Nephron (organoid): Measurements from ENCODE around the gene C1QTNF4.

Experiments used
- H3K27ac Mint-ChIP-seq, 3 experiments: 2 replicates each; pipeline ENCODE4 v1.8.0; 2020; ENCODE audit warnings: mixed read lengths in 3 of 3, mild to moderate bottlenecking in 2 of 3, moderate library complexity in 1 of 3
- H3K27me3 Mint-ChIP-seq: 2 replicates; pipeline ENCODE4 v1.8.0; 2021; ENCODE audit warnings: low read depth, mild to moderate bottlenecking, moderate library complexity, mixed read lengths
- H3K36me3 Mint-ChIP-seq: 2 replicates; pipeline ENCODE4 v1.8.0; 2020; ENCODE audit warnings: low read depth, mixed read lengths
- H3K4me1 Mint-ChIP-seq: 2 replicates; pipeline ENCODE4 v1.8.0; 2020; ENCODE audit warnings: mixed read lengths
- H3K4me3 Mint-ChIP-seq, 3 experiments: 2 replicates each; pipeline ENCODE4 v1.8.0; 2020; ENCODE audit warnings: mild to moderate bottlenecking in 3 of 3, mixed read lengths in 3 of 3, moderate library complexity in 2 of 3
- H3K9me3 Mint-ChIP-seq: 2 replicates; pipeline ENCODE4 v1.8.0; 2020; ENCODE audit warnings: mixed read lengths
- TF ChIP-seq, protein P1 (sequence below), 3 experiments: fragments of 200-600 bp; sonication (generic); IDR thresholded peaks; one replicate each; pipeline ENCODE4 v1.5.0; 2021; ENCODE audit warnings: antibody characterized with exemption in 3 of 3; ENCODE audit not compliant: unreplicated experiment in 3 of 3

C1QTNF4 gene

GRCh38 chr11:47628026-47628425, 33.8 kb upstream of the C1QTNF4 start:
- Mint-ChIP-seq H3K4me3 (no peak overlapping the region), H3K27ac (no peak overlapping the region), H3K36me3 (peaks cover 65% of the 10 kb centered on the region), H3K4me1 (no peaks in the 10 kb centered on the region), H3K9me3 (no peaks in the 10 kb centered on the region), H3K27me3 (no peaks in the 10 kb centered on the region)
- TF ChIP-seq, protein P1, sequence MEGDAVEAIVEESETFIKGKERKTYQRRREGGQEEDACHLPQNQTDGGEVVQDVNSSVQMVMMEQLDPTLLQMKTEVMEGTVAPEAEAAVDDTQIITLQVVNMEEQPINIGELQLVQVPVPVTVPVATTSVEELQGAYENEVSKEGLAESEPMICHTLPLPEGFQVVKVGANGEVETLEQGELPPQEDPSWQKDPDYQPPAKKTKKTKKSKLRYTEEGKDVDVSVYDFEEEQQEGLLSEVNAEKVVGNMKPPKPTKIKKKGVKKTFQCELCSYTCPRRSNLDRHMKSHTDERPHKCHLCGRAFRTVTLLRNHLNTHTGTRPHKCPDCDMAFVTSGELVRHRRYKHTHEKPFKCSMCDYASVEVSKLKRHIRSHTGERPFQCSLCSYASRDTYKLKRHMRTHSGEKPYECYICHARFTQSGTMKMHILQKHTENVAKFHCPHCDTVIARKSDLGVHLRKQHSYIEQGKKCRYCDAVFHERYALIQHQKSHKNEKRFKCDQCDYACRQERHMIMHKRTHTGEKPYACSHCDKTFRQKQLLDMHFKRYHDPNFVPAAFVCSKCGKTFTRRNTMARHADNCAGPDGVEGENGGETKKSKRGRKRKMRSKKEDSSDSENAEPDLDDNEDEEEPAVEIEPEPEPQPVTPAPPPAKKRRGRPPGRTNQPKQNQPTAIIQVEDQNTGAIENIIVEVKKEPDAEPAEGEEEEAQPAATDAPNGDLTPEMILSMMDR (IDR thresholded peaks at IDR 0.05; ENCODE audit: unreplicated experiment in 3 of 3) = no peak

DNA sequence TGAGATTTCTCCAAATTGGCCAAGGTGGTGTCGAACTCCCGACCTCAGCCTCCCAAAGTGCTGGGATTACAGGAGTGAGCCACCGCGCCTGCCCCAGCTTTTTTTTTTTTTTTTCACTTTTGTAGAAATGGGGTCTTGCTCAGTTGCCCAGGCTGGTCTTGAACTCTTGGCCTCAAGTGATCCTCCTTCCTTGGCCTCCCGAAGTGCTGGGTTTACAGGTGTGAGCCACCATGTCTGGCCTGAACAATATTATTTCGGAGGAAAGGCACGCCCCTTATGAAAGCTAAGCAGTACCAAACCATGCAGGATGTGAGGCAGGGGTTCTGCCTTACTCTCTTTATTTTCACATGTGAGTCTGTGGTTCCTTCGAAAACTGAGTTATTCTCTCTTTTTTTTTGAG, 32.0 kb upstream of the C1QTNF4 start:
- Mint-ChIP-seq H3K36me3 (peaks cover 61% of the 10 kb centered on the region), H3K27ac (no peak overlapping the region), H3K9me3 (no peaks in the 10 kb centered on the region), H3K27me3 (no peaks in the 10 kb centered on the region), H3K4me3 (no peak overlapping the region), H3K4me1 (no peaks in the 10 kb centered on the region)
- TF ChIP-seq, protein P1 (IDR thresholded peaks at IDR 0.05; ENCODE audit: unreplicated experiment in 3 of 3) = no peak

DNA sequence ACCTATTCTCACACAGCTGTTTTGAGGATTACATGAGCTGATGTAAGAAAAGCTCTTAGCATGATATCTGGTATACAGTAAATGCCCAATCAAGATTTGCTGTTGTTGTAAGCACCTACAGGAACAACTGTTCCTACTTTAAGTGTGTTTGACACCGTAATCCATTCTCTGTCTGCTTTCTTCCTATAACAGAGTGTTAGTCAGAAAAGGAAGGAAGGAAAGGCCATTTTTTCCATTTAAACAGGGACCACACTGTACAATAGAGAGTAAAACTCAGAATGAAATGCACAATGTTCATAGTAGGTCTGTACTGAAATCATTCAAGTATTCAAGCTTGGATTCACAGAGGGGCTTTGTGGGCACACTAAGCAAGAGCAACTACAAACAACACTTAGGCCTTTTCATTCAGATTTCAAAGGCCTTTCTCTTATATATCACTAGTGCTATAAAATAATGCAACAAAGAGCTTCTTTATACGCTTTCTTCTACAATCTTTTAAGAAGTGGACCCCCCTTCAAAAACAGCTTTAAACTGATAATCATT, 26.7 kb upstream of the C1QTNF4 start:
- peaks cover 5% of the 10 kb centered on the region for H3K4me1 Mint-ChIP-seq
- H3K4me3 Mint-ChIP-seq = no peak overlapping the region
- H3K27ac Mint-ChIP-seq = no peak overlapping the region
- no peaks in the 10 kb centered on the region for H3K27me3 Mint-ChIP-seq
- TF ChIP-seq, protein P1 (IDR thresholded peaks at IDR 0.05; ENCODE audit: unreplicated experiment in 3 of 3) = no peak
- H3K9me3 Mint-ChIP-seq = no peaks in the 10 kb centered on the region
- peaks cover 33% of the 10 kb centered on the region for H3K36me3 Mint-ChIP-seq

GRCh38 chr11:47617417-47617809, 23.2 kb upstream of the C1QTNF4 start:
- H3K27ac Mint-ChIP-seq = peak overlapping the region in 1 of 3 experiments; percentile 60
- peaks cover 5% of the 10 kb centered on the region for H3K4me1 Mint-ChIP-seq
- no peaks in the 10 kb centered on the region for H3K9me3 Mint-ChIP-seq
- H3K36me3 Mint-ChIP-seq = peaks cover 21% of the 10 kb centered on the region
- H3K4me3 Mint-ChIP-seq = no peak overlapping the region
- TF ChIP-seq, protein P1 (IDR thresholded peaks at IDR 0.05; ENCODE audit: unreplicated experiment in 3 of 3) = no peak
- no peaks in the 10 kb centered on the region for H3K27me3 Mint-ChIP-seq

GRCh38 chr11:47616726-47617416, 22.7 kb upstream of the C1QTNF4 start:
- H3K4me1 Mint-ChIP-seq = peaks cover 5% of the 10 kb centered on the region
- H3K4me3 Mint-ChIP-seq = no peak overlapping the region
- H3K27ac Mint-ChIP-seq = peak overlapping the region in 2 of 3 experiments; percentile 3 to 60
- no peaks in the 10 kb centered on the region for H3K27me3 Mint-ChIP-seq
- TF ChIP-seq, protein P1 (IDR thresholded peaks at IDR 0.05; ENCODE audit: unreplicated experiment in 3 of 3) = peak; percentile 49 to 76 (median 66)
- H3K9me3 Mint-ChIP-seq = no peaks in the 10 kb centered on the region
- peaks cover 18% of the 10 kb centered on the region for H3K36me3 Mint-ChIP-seq

DNA sequence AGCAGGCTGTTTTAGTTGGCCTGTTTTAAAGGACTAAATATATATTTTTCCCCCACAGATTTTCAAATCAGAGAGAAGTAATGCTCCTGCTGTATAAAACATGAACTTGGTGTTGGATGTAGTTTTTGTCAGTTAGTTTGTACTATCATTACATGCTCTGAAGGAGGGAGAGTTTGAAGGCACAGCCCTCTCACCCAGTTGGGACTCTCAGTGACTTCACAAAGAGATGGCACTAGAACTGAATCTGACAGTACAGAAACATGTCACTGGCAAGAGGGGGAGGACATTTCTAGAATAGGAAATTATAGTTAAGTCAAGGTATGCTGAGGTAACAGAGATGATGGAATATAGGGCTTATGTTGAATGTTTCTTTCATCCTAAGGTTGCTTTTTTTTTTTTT, 21.0 kb upstream of the C1QTNF4 start:
- H3K9me3 Mint-ChIP-seq = no peaks in the 10 kb centered on the region
- H3K36me3 Mint-ChIP-seq = peaks cover 14% of the 10 kb centered on the region
- TF ChIP-seq, protein P1 (IDR thresholded peaks at IDR 0.05; ENCODE audit: unreplicated experiment in 3 of 3) = no peak
- H3K27ac Mint-ChIP-seq = no peak overlapping the region
- no peak overlapping the region for H3K4me3 Mint-ChIP-seq
- H3K27me3 Mint-ChIP-seq = no peaks in the 10 kb centered on the region
- peaks cover 5% of the 10 kb centered on the region for H3K4me1 Mint-ChIP-seq
